OCI-LY3 (cell line): ENCODE results near the gene GATA3.

ENCODE experiments used
- CTCF ChIP-seq: fragments of 200-600, 300-600 bp; sonication (generic); IDR thresholded peaks from 2 replicates; pipeline ENCODE4 v1.5.1; 2014; ENCODE audit warnings: antibody characterized with exemption, low read length, low read depth
- EZH2phosphoT487 ChIP-seq: fragments of 200-600 bp; shearing (Covaris generic); IDR thresholded peaks from 2 replicates; pipeline ENCODE4 v1.6.1; 2018; ENCODE audit warnings: antibody characterized with exemption, mixed run types, low read depth

- no peak for TF ChIP-seq CTCF
- TF ChIP-seq EZH2phosphoT487: no peak
Measured at GRCh38 chr10:8053446-8054243, 843 bp upstream of the GATA3 start.
